ENCODE measurements around the gene FARS2.

Gene FARS2

DNA sequence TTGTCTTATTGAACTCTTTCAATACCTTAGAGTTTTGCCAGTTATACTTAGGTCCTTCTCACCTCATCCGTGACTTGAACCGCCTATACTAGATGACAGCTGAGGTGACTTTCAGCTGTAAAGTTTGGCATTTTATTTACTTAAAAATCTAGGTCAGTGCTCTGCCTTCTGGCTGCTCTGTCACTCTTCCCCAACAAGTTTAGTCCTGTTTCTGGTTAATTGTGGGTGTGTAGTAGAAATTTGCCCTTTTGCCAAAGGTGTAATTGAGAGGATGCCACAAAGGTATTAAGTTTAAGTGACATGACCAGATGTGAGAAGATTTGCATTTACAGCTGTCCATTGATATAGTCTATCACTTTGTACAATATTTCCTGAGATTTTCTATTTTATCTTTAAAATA is 106.2 kb downstream of the FARS2 start:
- Mint-ChIP-seq H3K27ac (no peak overlapping the region), H3K9me3 (no peaks in the 10 kb centered on the region), H3K4me1 (peaks cover 10% of the 10 kb centered on the region), H3K4me3 (no peak overlapping the region), H3K27me3 (no peaks in the 10 kb centered on the region), H3K36me3 (peaks cover 36% of the 10 kb centered on the region)
- no peak for DNase-seq (ENCODE audit: low spot score in 2 of 2)
- no peak for ATAC-seq (ENCODE audit: low read depth)

DNA sequence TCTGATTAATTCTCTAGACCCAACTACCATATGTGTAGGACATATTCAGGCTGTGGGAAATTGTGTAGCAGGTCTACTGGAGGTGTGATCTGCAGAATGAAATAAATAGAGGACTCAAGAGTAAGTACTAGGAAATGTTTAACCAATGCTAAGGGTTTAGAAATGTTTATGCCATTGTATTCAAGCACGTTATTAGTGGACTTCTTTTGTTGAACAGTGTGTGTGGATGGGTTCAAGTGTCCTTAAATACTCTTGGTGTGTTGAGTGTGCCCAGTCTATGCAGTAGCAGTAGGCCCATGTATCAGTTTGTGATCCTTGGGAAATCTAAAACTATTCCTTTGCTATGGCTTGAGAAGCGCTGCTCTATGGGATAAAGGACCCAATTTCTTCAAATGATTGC is 112.1 kb downstream of the FARS2 start:
- Mint-ChIP-seq H3K27ac (no peak overlapping the region), H3K27me3 (no peaks in the 10 kb centered on the region), H3K4me3 (no peak overlapping the region), H3K36me3 (peaks cover 35% of the 10 kb centered on the region), H3K4me1 (no peaks in the 10 kb centered on the region), H3K9me3 (no peaks in the 10 kb centered on the region)
- ATAC-seq (ENCODE audit: low read depth) (no peak), DNase-seq (ENCODE audit: low spot score in 2 of 2) (no peak)

DNA sequence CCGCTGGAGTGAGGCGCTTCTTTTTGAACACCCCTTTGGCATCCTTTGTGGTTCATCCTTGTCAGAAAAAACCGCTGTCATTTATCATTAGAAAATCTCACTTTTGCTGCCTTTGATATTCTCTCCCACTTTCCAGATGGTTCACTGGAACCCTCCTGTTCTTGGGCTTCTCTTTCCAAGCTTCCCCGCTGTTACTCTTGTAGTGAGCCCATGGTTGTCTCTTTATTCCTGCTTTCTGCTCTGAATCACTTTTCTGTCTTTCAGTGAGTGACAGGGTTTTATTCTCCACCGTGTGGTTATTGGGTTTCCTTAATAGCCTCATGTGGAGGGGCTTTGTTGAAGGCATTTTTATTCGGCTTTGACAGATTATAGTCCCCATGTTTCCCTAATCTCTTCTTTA is 117.0 kb downstream of the FARS2 start:
- Mint-ChIP-seq H3K9me3 (no peaks in the 10 kb centered on the region), H3K27ac (no peak overlapping the region), H3K27me3 (no peaks in the 10 kb centered on the region), H3K36me3 (peaks cover 18% of the 10 kb centered on the region), H3K4me1 (peaks cover 7% of the 10 kb centered on the region), H3K4me3 (no peak overlapping the region)
- no peak for ATAC-seq (ENCODE audit: low read depth)
- DNase-seq (ENCODE audit: low spot score in 2 of 2) = no peak

DNA sequence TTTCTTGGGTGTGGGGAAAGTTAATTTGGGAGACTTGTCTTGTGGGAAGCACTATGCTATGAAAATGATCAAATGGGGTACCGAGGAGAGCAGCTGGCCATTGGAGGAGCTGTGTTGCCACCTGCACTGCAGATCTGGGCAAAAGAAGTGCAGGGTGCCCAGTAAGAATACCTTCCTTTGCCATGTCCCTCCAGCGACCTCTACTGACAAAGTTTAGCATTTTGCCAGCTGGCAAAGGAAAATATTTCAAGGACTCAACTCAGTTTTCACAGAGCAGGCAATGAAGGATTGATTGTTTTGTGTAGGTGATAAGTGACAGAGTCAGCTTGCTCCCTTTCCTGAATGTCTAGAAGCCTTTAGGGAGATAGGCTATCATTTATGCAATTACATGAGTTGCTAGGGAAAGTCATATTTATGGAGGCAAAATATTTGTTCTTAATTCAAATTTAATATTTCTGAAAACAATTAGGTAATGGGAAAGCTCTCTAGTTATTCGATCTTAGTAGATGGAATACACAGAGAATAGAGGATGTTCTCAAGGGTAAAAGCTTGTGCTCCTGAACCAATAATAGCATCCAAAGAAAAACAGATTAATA is 118.4 kb downstream of the FARS2 start:
- no peak overlapping the region for H3K27ac Mint-ChIP-seq
- no peaks in the 10 kb centered on the region for H3K27me3 Mint-ChIP-seq
- H3K36me3 Mint-ChIP-seq = peaks cover 16% of the 10 kb centered on the region
- no peak overlapping the region for H3K4me3 Mint-ChIP-seq
- no peaks in the 10 kb centered on the region for H3K9me3 Mint-ChIP-seq
- H3K4me1 Mint-ChIP-seq = peaks cover 7% of the 10 kb centered on the region
- peak in 1 of 2 donors; percentile 19 for DNase-seq (ENCODE audit: low spot score in 2 of 2)
- no peak for ATAC-seq (ENCODE audit: low read depth)

DNA sequence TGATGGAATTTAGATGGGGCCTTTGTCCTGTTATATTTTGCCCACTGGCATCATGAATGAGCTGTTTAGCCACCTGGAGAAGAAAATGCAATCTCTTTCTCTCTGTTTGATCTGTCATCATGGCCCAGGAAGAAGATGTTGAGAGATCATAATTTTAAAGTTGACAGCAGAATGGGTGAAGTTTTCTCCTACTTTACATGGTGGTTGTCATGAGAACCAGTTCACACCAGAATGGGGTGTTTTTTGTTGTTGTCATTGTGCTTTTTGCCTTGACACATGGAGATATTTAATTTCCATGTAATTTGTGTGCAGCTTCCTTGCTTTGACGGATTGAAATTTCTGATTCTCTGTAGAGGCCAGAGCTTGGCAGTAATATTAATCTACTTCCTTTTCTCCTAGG is 122.5 kb downstream of the FARS2 start:
- ATAC-seq (ENCODE audit: low read depth) = no peak
- Mint-ChIP-seq H3K27ac (no peak overlapping the region), H3K27me3 (no peaks in the 10 kb centered on the region), H3K36me3 (peaks cover 11% of the 10 kb centered on the region), H3K4me3 (no peak overlapping the region), H3K9me3 (no peaks in the 10 kb centered on the region), H3K4me1 (peaks cover 7% of the 10 kb centered on the region)
- DNase-seq (ENCODE audit: low spot score in 2 of 2) = no peak

DNA sequence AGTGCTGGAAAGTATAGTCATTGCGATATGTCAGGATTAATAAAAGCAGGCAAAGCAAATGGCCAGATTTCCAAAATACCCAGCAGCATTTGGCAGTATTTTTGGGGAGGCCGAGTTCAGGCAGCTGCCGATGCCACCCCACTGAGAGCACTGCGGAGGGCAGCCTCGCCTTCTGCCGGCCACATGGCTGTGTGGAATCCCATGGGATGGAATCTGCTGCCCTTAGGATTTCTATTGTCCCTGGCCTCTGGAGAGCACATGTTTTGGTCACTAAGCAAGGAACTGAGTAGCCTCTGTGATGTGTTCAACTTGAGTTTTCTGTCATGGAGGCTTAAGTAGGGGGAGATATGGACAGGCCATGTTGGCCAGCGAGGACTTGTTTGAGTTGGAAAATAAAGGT is 123.0 kb downstream of the FARS2 start:
- DNase-seq (ENCODE audit: low spot score in 2 of 2) (no peak), ATAC-seq (ENCODE audit: low read depth) (no peak)
- no peak overlapping the region for H3K4me3 Mint-ChIP-seq
- H3K27me3 Mint-ChIP-seq = no peaks in the 10 kb centered on the region
- H3K36me3 Mint-ChIP-seq = peaks cover 9% of the 10 kb centered on the region
- H3K4me1 Mint-ChIP-seq = peaks cover 10% of the 10 kb centered on the region
- no peaks in the 10 kb centered on the region for H3K9me3 Mint-ChIP-seq
- H3K27ac Mint-ChIP-seq = no peak overlapping the region

DNA sequence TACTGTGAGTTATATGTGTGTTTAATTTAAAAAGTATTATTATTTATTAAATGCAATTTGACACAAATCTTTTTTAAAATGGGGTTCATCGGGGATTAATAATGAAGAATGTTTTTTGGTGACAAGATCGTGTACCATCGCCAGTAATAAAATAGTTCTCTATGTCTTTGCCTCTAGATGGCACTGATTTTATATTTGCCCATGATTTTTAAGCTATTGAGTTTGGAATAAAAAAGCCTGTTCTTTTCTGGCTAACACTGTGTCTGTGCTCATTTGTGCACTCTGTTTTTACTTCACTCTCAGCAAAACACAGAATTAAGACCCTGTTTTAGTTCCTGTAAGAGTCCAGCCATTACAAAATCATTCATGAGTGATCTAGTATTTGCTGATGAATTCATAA is 127.0 kb downstream of the FARS2 start:
- Mint-ChIP-seq H3K9me3 (no peaks in the 10 kb centered on the region), H3K36me3 (peaks cover 4% of the 10 kb centered on the region), H3K27ac (no peak overlapping the region), H3K4me3 (no peak overlapping the region), H3K4me1 (peaks cover 13% of the 10 kb centered on the region), H3K27me3 (no peaks in the 10 kb centered on the region)
- ATAC-seq (ENCODE audit: low read depth) (no peak), DNase-seq (ENCODE audit: low spot score in 2 of 2) (no peak)

DNA sequence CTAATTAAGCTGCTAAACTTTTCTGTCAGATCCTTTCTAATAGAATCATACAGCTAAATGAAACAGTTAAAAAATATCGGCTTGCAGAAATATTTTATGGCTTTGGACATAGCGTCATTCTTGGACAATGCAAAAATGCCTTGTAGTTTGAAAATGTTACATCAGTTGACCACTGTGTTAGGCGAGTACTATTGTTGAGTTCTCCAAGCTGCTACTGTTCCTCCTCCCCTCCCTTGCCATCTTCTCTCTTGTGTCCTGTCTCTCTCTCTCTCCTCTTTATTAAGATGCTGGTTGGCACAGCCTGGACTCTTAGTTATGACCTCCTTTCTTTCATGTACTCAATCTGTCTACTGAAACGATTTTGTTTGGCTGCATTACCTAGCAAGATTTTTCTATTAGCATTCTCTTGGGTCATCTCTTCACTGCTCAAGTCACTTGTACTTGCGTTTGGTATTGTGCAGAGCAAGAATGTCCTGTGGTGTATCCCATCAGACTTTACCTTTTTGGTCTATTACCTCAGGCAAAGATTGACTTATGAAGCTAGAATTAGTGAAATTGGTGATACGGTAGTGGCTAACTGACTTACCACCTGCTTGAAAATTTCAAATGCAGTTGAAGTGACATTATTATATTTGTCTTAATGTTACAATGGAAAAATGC is 127.9 kb downstream of the FARS2 start:
- H3K4me3 Mint-ChIP-seq = no peak overlapping the region
- no peaks in the 10 kb centered on the region for H3K27me3 Mint-ChIP-seq
- no peaks in the 10 kb centered on the region for H3K9me3 Mint-ChIP-seq
- peaks cover 4% of the 10 kb centered on the region for H3K36me3 Mint-ChIP-seq
- no peak for ATAC-seq (ENCODE audit: low read depth)
- peak overlapping the region; percentile 19 for H3K27ac Mint-ChIP-seq
- DNase-seq (ENCODE audit: low spot score in 2 of 2) = no peak
- peaks cover 16% of the 10 kb centered on the region for H3K4me1 Mint-ChIP-seq

DNA sequence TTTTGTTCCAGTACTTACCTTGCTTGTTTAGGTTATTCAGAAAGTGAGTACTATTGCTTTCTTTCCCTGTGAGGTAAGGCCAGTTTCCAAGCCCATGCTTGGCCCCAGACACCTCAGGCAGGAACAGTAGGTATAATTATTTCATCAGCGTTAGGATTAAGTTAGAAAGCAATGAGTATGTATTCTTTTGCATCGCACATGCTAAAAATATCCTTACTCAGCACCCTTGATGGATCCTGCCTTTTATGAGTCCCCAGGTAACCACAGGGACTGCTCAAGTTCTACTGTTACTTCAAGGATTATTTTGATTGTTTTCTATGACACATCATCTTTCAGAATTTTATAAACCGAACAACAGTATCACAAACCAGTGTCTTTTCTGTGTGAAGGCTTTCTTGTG is 128.9 kb downstream of the FARS2 start:
- Mint-ChIP-seq H3K27ac (no peak overlapping the region), H3K4me3 (no peak overlapping the region), H3K36me3 (peaks cover 4% of the 10 kb centered on the region), H3K27me3 (no peaks in the 10 kb centered on the region), H3K4me1 (peaks cover 18% of the 10 kb centered on the region), H3K9me3 (no peaks in the 10 kb centered on the region)
- no peak for DNase-seq (ENCODE audit: low spot score in 2 of 2)
- no peak for ATAC-seq (ENCODE audit: low read depth)

DNA sequence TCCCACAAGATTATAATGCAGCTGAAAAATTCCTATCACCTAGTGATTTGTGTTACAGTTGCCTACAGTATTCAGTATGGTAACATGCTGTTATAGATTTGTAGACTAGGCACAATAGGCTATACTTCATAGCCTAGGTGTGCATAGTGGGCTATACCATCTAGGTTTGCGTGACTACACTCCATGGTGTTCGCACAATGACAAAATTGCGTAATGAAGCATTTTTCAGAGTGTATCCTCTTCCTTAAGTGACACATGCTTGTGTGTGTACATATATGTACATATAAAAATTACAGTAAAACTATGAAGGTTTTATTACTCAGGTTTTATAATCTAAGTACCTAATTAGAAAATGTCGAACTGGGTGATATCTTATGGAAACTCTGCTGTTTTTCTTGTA is 133.0 kb downstream of the FARS2 start:
- Mint-ChIP-seq H3K4me3 (no peak overlapping the region), H3K9me3 (no peaks in the 10 kb centered on the region), H3K4me1 (peaks cover 23% of the 10 kb centered on the region), H3K27me3 (no peaks in the 10 kb centered on the region), H3K27ac (no peak overlapping the region), H3K36me3 (peaks cover 2% of the 10 kb centered on the region)
- DNase-seq (ENCODE audit: low spot score in 2 of 2) = no peak
- no peak for ATAC-seq (ENCODE audit: low read depth)

DNA sequence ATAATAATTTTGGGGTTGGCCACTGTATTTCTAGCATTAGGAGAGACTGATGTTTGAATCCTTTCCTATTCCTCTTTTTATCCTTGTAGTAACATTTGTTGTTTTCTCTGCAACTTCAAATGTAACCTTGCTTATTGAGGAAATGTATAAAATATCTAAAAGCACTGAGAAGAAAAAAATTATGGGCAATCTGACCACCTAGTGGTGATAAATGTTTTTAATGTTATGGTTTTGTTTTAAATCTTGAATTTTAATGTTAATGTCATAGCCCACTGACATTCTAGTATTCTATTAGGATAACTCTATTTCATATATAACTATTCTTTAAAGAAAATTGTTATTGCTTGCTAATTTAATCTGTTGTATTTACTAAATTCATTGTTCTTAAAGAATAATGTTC is 134.4 kb downstream of the FARS2 start:
- H3K9me3 Mint-ChIP-seq = no peaks in the 10 kb centered on the region
- no peak overlapping the region for H3K4me3 Mint-ChIP-seq
- H3K4me1 Mint-ChIP-seq = peaks cover 20% of the 10 kb centered on the region
- ATAC-seq (ENCODE audit: low read depth) (no peak), DNase-seq (ENCODE audit: low spot score in 2 of 2) (no peak)
- no peak overlapping the region for H3K27ac Mint-ChIP-seq
- no peaks in the 10 kb centered on the region for H3K27me3 Mint-ChIP-seq
- peaks cover 2% of the 10 kb centered on the region for H3K36me3 Mint-ChIP-seq

DNA sequence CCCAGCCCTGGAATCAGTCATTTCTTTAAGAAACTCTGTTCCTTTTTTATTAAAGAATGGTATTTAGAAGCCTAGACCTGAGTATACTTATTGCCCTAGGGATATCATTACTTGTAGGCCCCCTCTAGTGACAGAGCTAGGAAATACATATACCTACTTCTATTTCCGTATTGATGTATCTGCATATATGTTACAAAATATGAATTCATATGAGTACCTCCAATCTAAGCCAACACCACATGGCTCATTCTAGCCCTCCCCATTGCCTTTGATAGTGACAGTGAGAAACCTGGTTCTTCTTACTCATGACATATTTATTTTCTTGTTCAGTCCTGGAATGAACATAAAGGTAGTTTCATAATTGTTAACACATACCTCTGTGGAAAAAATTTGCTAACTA is 137.2 kb downstream of the FARS2 start:
- peak; percentile 78 for ATAC-seq (ENCODE audit: low read depth)
- Mint-ChIP-seq H3K4me1 (peaks cover 17% of the 10 kb centered on the region), H3K36me3 (peaks cover 2% of the 10 kb centered on the region), H3K4me3 (no peak overlapping the region), H3K9me3 (no peaks in the 10 kb centered on the region), H3K27me3 (no peaks in the 10 kb centered on the region), H3K27ac (no peak overlapping the region)
- DNase-seq (ENCODE audit: low spot score in 2 of 2) = peak in 1 of 2 donors; percentile 26

DNA sequence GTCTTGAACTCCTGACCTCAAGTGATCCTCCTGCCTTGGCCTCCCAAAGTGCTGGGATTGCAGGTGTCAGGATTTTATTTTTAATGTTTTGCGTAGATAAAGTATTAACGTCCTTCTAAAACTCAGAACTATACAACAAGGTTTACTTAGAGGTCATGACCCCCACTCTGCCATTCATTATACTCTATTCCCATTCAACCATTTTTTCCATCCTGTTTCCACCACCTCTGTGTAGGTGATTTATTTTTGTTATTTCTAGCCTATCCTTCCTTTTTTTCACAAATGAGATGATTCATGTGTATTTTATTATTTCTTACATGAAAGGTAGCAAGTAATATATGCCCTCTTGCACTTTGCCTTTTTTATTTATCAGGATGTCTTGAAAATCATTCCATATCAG is 138.1 kb downstream of the FARS2 start:
- Mint-ChIP-seq H3K36me3 (peaks cover 4% of the 10 kb centered on the region), H3K27ac (no peak overlapping the region), H3K9me3 (no peaks in the 10 kb centered on the region), H3K4me3 (no peak overlapping the region), H3K27me3 (no peaks in the 10 kb centered on the region), H3K4me1 (peaks cover 13% of the 10 kb centered on the region)
- ATAC-seq (ENCODE audit: low read depth) (no peak), DNase-seq (ENCODE audit: low spot score in 2 of 2) (no peak)

DNA sequence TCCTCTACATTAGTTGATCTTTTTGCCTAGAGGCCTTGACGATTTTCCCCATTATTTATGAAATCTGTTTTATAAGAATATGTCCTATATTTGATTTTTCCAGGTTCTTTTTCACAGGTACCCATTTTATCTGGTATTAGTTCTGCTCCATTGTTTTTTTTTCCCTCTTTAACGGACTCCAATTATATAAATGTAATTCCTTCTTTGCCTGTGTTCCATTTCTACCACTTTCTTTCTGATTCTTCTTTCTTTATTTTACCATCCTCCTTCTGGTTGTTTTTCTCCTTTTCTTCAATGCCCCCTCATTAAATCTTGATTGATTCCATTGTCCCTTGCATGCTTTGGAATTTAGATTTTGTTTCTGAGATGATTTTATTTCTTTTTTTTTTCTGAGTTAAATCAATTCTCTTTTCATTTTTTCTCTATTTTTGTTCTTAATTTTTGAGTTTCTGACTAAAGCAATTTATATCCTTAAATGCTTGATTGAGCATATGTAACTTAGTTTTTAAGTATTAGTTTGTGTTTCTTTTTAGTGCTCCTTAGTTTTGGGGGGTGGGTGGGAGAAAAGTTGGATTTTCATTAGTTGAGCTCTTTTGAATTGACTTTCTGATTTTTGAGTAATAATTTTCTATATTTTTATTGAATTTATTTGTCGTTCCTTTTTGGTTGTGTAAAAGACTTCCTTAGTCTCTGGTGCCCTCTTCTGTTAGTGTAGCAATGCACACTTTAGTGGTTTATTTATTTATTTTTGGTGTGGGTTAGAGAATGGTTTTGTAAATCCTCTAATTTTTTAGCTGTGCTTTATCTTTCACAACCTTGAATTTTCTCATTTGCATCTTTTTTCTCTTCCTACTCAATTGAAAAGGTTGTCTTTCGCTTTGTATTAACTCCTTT is 140.8 kb downstream of the FARS2 start:
- no peak for ATAC-seq (ENCODE audit: low read depth)
- Mint-ChIP-seq H3K9me3 (no peaks in the 10 kb centered on the region), H3K4me1 (peaks cover 8% of the 10 kb centered on the region), H3K36me3 (peaks cover 5% of the 10 kb centered on the region), H3K27ac (peak overlapping the region; percentile 24), H3K27me3 (no peaks in the 10 kb centered on the region), H3K4me3 (no peak overlapping the region)
- DNase-seq (ENCODE audit: low spot score in 2 of 2) = peak in 1 of 2 donors; percentile 9

All from memory B cell (primary cell).